Measurements from ENCODE around the gene CYP4B1. TPM values are rescaled to one million over a fixed set of nuclear protein-coding genes. Genes with fewer than 3 reads are reported as not detected.

Gene CYP4B1
- total RNA-seq, 1 experiment from 2014 or later, result not detected

DNA sequence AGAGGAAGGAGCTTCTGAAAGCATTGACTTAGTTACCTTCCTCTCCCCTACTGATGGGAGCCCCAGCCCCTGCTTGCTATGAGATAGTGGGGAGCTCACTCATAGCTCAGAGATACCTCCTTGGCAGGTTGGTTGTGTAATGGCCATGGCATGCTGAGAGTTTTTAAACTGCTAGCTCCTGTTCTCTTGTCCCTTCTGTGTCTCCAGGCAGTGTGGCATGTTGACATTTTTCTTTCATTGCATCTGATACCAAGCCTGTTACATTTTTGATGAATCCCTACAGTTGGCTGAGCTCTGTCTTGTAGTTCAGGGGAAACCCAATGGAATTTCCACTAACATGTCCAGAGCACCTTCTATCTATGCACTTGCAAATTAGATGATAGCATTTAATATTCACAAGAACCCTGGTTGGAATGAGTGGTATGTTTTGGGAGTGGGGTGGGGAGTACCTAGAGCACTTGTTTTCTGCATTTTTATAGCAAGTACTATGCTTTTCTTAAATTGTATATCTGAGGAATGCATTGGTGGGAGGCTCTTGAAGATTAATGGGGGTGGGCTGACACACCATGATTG lies 40.8 kb upstream of the CYP4B1 start:
- H2BK120ac ChIP-seq (ENCODE audit: low read depth, low read length, poor library complexity, severe bottlenecking), result no peak overlapping the region
- no peak overlapping the region for H3K9ac ChIP-seq (ENCODE audit: extremely low read depth, insufficient read length, low read length)
- H4K91ac ChIP-seq (ENCODE audit: insufficient read length, low read depth, low read length), result no peak overlapping the region
- no peaks in the 10 kb centered on the region for H3K9me3 ChIP-seq (ENCODE audit: control insufficient read depth, low read depth, low read length)
- H4K20me1 ChIP-seq (ENCODE audit: control insufficient read depth, insufficient read depth, insufficient read length), result no peaks in the 10 kb centered on the region
- no peak overlapping the region for H2AK5ac ChIP-seq (ENCODE audit: insufficient read length, low read length)
- H3K23ac ChIP-seq (ENCODE audit: insufficient read length, low read depth, low read length), result no peak overlapping the region
- H3T11ph ChIP-seq (ENCODE audit: low read length), result no peak overlapping the region
- H2BK12ac ChIP-seq (ENCODE audit: insufficient read length, low read depth, low read length), result no peak overlapping the region
- H3K79me1 ChIP-seq (ENCODE audit: insufficient read depth, low read depth, low read length, poor library complexity, severe bottlenecking), result no peaks in the 10 kb centered on the region
- H2BK20ac ChIP-seq (ENCODE audit: low read depth, low read length, poor library complexity, severe bottlenecking), result no peak overlapping the region
- TF ChIP-seq, protein P1, sequence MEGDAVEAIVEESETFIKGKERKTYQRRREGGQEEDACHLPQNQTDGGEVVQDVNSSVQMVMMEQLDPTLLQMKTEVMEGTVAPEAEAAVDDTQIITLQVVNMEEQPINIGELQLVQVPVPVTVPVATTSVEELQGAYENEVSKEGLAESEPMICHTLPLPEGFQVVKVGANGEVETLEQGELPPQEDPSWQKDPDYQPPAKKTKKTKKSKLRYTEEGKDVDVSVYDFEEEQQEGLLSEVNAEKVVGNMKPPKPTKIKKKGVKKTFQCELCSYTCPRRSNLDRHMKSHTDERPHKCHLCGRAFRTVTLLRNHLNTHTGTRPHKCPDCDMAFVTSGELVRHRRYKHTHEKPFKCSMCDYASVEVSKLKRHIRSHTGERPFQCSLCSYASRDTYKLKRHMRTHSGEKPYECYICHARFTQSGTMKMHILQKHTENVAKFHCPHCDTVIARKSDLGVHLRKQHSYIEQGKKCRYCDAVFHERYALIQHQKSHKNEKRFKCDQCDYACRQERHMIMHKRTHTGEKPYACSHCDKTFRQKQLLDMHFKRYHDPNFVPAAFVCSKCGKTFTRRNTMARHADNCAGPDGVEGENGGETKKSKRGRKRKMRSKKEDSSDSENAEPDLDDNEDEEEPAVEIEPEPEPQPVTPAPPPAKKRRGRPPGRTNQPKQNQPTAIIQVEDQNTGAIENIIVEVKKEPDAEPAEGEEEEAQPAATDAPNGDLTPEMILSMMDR (conservative IDR thresholded peaks at IDR 0.05), result no peak
- H4K5ac ChIP-seq (ENCODE audit: insufficient read length, low read depth, low read length), result no peak overlapping the region
- Mint-ChIP-seq H3K27me3 (ENCODE audit: low read depth) (peaks cover 8% of the 10 kb centered on the region), H3K36me3 (ENCODE audit: insufficient read depth in 1 of 3, low read depth in 3 of 3) (no peaks in the 10 kb centered on the region; a peak in 1 of 7 replicates), H3K27ac (peak overlapping the region in 1 of 3 experiments; percentile 15; a peak in 1 of 7 replicates), H3K4me3 (no peak overlapping the region), H3K9me3 (peaks cover 3 to 12% of the 10 kb centered on the region in 2 experiments; a peak in 4 of 5 replicates), H3K4me1 (peaks cover 30 to 36% of the 10 kb centered on the region in 2 experiments)
- H3K27me3 ChIP-seq (ENCODE audit: insufficient read depth, low read length), result no peaks in the 10 kb centered on the region
- peaks cover 9% of the 10 kb centered on the region; the same call in 1 of the 2 replicates for H3K4me1 ChIP-seq (ENCODE audit: insufficient read depth, low read length)
- H3K79me2 ChIP-seq (ENCODE audit: insufficient read depth, low read length), result no peaks in the 10 kb centered on the region
- H2BK5ac ChIP-seq (ENCODE audit: insufficient read length, low read length), result no peak overlapping the region
- no peak overlapping the region for H3K4ac ChIP-seq (ENCODE audit: low read depth, low read length)
- H3K4me2 ChIP-seq (ENCODE audit: insufficient read depth, insufficient read length, low read length), result no peak overlapping the region
- H2BK15ac ChIP-seq (ENCODE audit: low read depth, low read length), result no peak overlapping the region
- H3K56ac ChIP-seq (ENCODE audit: insufficient read length, low read depth, low read length), result no peak overlapping the region
- no peak for DNase-seq
- no peak overlapping the region for H2AFZ ChIP-seq (ENCODE audit: low read length)
- no peaks in the 10 kb centered on the region for H3K23me2 ChIP-seq (ENCODE audit: insufficient read length, low read depth, low read length, poor library complexity, severe bottlenecking)
- H4K8ac ChIP-seq (replicated peaks; ENCODE audit: insufficient read length, low read depth, low read length), result no peak overlapping the region
- H3K14ac ChIP-seq (ENCODE audit: insufficient read depth, low read length), result no peak overlapping the region
- H3K18ac ChIP-seq (ENCODE audit: insufficient read length, low read depth, low read length), result no peak overlapping the region
- no peak overlapping the region for H3K27ac ChIP-seq (ENCODE audit: insufficient read length, low read depth, low read length)
